Panc1 (cell line): Measurements from ENCODE around the gene RIMKLB. TPM values are rescaled to one million over a fixed set of nuclear protein-coding genes. Genes with fewer than 3 reads are reported as not detected.
"Not testable (repeated sequence)": the region's sequence is repeated elsewhere in the genome, so short reads cannot be mapped to it uniquely, and the experiment has no call there.

Experiments
- ATAC-seq: fragments of 200-7000 bp; cut with Tn5 transposase; 2 replicates; pipeline ENCODE4 v1.9.1; 2020; ENCODE audit warnings: mild to moderate bottlenecking, moderate library complexity
- BruUV-seq: library from RNA; stranded (reverse); fragments of 400-500 nt; replicated peaks from 2 replicates; lab custom pipeline; 2021; lab: Mats Ljungman, UMichigan
- CTCF ChIA-PET: fragments of 300-600 bp; sonication (Branson Sonifier 250); formaldehyde crosslinking; loops from one replicate; lab custom pipeline; 2022; ENCODE audit warnings: antibody characterized with exemption; lab: Charles Lee
- POLR2A ChIA-PET: fragments of 300-600 bp; sonication (Branson Sonifier 250); formaldehyde crosslinking; loops from one replicate; lab custom pipeline; 2022; ENCODE audit warnings: antibody characterized with exemption; lab: Charles Lee
- DNase-seq: peaks from one replicate; pipeline ENCODE4 v3.0.0-alpha.2; 2010; ENCODE audit warnings: low read depth, low spot score
- H3K27ac ChIP-seq: 2 replicates; pipeline ENCODE4 v1.5.1; 2011; ENCODE audit warnings: mild to moderate bottlenecking, low read length, inconsistent platforms
- H3K27me3 ChIP-seq: fragments of 200-500 bp; sonication (Bioruptor generic); 2 replicates; pipeline ENCODE4 v1.6.0; 2014; ENCODE audit warnings: low read length, inconsistent platforms; ENCODE audit not compliant: control insufficient read depth, insufficient read depth
- H3K36me3 ChIP-seq: fragments of 200-500 bp; sonication (Bioruptor generic); 2 replicates; pipeline ENCODE4 v1.5.1; 2014; ENCODE audit warnings: inconsistent platforms, mild to moderate bottlenecking, low read length, moderate library complexity; ENCODE audit not compliant: control insufficient read depth, insufficient read depth
- H3K4me1 ChIP-seq: 2 replicates; pipeline ENCODE4 v1.5.1; 2011; ENCODE audit warnings: inconsistent platforms, mild to moderate bottlenecking, low read length, moderate library complexity; ENCODE audit not compliant: control insufficient read depth, insufficient read depth
- H3K4me3 ChIP-seq, 2 experiments: 2 replicates each; pipeline ENCODE4 v1.5.1; 2011 to 2012; ENCODE audit warnings: low read depth in 2 of 2, low read length in 2 of 2, mild to moderate bottlenecking in 2 of 2, inconsistent platforms in 1 of 2, moderate library complexity in 1 of 2
- H3K9me3 ChIP-seq: fragments of 200-500 bp; sonication (Bioruptor generic); 2 replicates; pipeline ENCODE4 v1.5.1; 2014; ENCODE audit warnings: low read depth, mild to moderate bottlenecking, inconsistent platforms, low read length, moderate library complexity; ENCODE audit not compliant: control insufficient read depth, insufficient read depth
- CTCF ChIP-seq: fragments of 450-650 bp; IDR thresholded peaks from 2 replicates; pipeline ENCODE4 v1.5.1; 2017; ENCODE audit warnings: mild to moderate bottlenecking
- POLR2AphosphoS5 ChIP-seq: IDR thresholded peaks from 2 replicates; pipeline ENCODE4 v1.6.1; 2012; ENCODE audit warnings: mild to moderate bottlenecking, low read depth, low read length, moderate library complexity
- REST ChIP-seq, 2 experiments: IDR thresholded peaks; 2 replicates each; pipeline ENCODE4 v1.6.1; 2011 to 2012; ENCODE audit warnings: low read depth in 2 of 2, control low read depth in 1 of 2, low read length in 1 of 2, mild to moderate bottlenecking in 1 of 2, moderate library complexity in 1 of 2; ENCODE audit not compliant: insufficient read depth in 1 of 2
- SIN3A ChIP-seq: IDR thresholded peaks from 2 replicates; pipeline ENCODE4 v1.6.1; 2012; ENCODE audit warnings: low read depth, mild to moderate bottlenecking, low read length, moderate library complexity, borderline replicate concordance; ENCODE audit not compliant: insufficient read depth
- TCF7L2 ChIP-seq: IDR thresholded peaks from 2 replicates; pipeline ENCODE4 v1.6.1; 2011; ENCODE audit warnings: mild to moderate bottlenecking, low read depth, low read length, inconsistent platforms
- in situ Hi-C: cut with HindIII; loops from 2 replicates; pipeline ENCODE4 v1.10.0; 2016; ENCODE audit warnings: low sequenced_read_pairs, low pct_unique_long_range_greater_than_20kb
- intact Hi-C: fragments of 100-400 bp; cut with micrococcal nuclease; formaldehyde crosslinking; loops from one replicate; pipeline ENCODE4 v1.10.0; 2022; ENCODE audit not compliant: unreplicated experiment
- total RNA-seq: library from RNA; stranded (reverse); gene quantifications from one replicate; pipeline ENCODE4 v1.2.1, GENCODE V29; 2021; ENCODE audit not compliant: unreplicated experiment

The RIMKLB gene
- total RNA-seq, 1 experiment from 2014 or later: 17.1 TPM

GRCh38 chr12:8818526-8818925 lies 120.7 kb downstream of the RIMKLB start:
- intact Hi-C loops: no loop called here
- Histone ChIP-seq H3K9me3 (no peaks in the 10 kb centered on the region), H3K4me1 (no peaks in the 10 kb centered on the region), H3K36me3 (no peaks in the 10 kb centered on the region), H3K27me3 (no peaks in the 10 kb centered on the region), H3K4me3 (no peak overlapping the region), H3K27ac (no peak overlapping the region)
- DNase-seq (no peak), ATAC-seq (no peak)
- in situ Hi-C loops: no loop called here
- BruUV-seq: no TSS peak
- CTCF ChIA-PET: no interaction called here
- TF ChIP-seq POLR2AphosphoS5 (no peak), CTCF (no peak), REST (IDR thresholded peaks at IDR 0.05; ENCODE audit: insufficient read depth in 1 of 2, low read depth in 2 of 2, low read length in 1 of 2) (no peak), SIN3A (no peak), TCF7L2 (no peak)
- POLR2A ChIA-PET: no interaction called here

GRCh38 chr12:8819666-8819980 lies 121.8 kb downstream of the RIMKLB start:
- ATAC-seq (no peak), DNase-seq (no peak)
- CTCF ChIA-PET: no interaction called here
- Histone ChIP-seq H3K4me1 (no peaks in the 10 kb centered on the region), H3K36me3 (no peaks in the 10 kb centered on the region), H3K4me3 (no peak overlapping the region), H3K27me3 (no peaks in the 10 kb centered on the region), H3K9me3 (no peaks in the 10 kb centered on the region), H3K27ac (no peak overlapping the region)
- TF ChIP-seq TCF7L2 (no peak), CTCF (no peak), SIN3A (no peak), REST (IDR thresholded peaks at IDR 0.05; ENCODE audit: insufficient read depth in 1 of 2, low read depth in 2 of 2, low read length in 1 of 2) (no peak), POLR2AphosphoS5 (no peak)
- in situ Hi-C loops: no loop called here
- no TSS peak for BruUV-seq
- POLR2A ChIA-PET: no interaction called here
- intact Hi-C loops: no loop called here

GRCh38 chr12:8820676-8821407 lies 123.1 kb downstream of the RIMKLB start:
- H3K27ac ChIP-seq, H3K4me1 ChIP-seq, H3K27me3 ChIP-seq, H3K36me3 ChIP-seq, DNase-seq, POLR2A ChIA-PET, BruUV-seq, H3K4me3 ChIP-seq, H3K9me3 ChIP-seq, ATAC-seq, in situ Hi-C loops, intact Hi-C loops: not testable (repeated sequence)
- CTCF ChIA-PET: interaction anchor here (0.7 kb wide), 1 partner anchor 42 kb away, joined by 5 read pairs; no protein-coding TSS in a partner anchor
